K562 (cell line): ENCODE measurements around the gene NOLC1. TPM values are rescaled to one million over a fixed set of nuclear protein-coding genes. Genes with fewer than 3 reads are reported as not detected.

Source experiments
- ATAC-seq: fragments of 200-7000 bp; cut with Tn5 transposase; 3 replicates; pipeline ENCODE4 v1.9.1; 2020; ENCODE audit warnings: moderate library complexity
- BruUV-seq: library from RNA; stranded (reverse); fragments of 400-500 nt; replicated peaks from 2 replicates; lab custom pipeline; 2021; lab: Mats Ljungman, UMichigan
- CTCF ChIA-PET: fragments of 300-600 bp; formaldehyde crosslinking; extraction: SDS; loops from one replicate; lab custom pipeline; 2021; ENCODE audit warnings: low intra/inter-chr PET ratio; lab: Yijun Ruan, JAX
- POLR2A ChIA-PET: fragments of 300-600, 350-650 bp; sonication (Branson Sonifier 250); formaldehyde crosslinking; extraction: SDS; loops from one replicate; lab custom pipeline; 2021; ENCODE audit warnings: antibody characterized with exemption, inconsistent platforms; lab: Yijun Ruan, JAX
- DNase-seq, 4 experiments: peaks; one replicate each; pipeline versions ENCODE4 v3.0.0 to v3.0.0-alpha.2; 2011 to 2018; ENCODE audit warnings: low spot score in 3 of 4, mixed read lengths in 3 of 4; ENCODE audit errors: extremely low read depth in 1 of 4
- FAIRE-seq: peaks from 2 replicates; lab custom pipeline; 2011; peaks lifted over from hg19 to GRCh38; lab: Jason Lieb, UNC
- H2AFZ ChIP-seq: 2 replicates; pipeline ENCODE4 v1.6.0; 2011; ENCODE audit warnings: low read depth, low read length, control low read depth, inconsistent platforms
- H3K27ac ChIP-seq: fragments of 200-600 bp; 3 replicates; pipeline ENCODE4 v1.8.0; 2011; ENCODE audit warnings: low read depth, mild to moderate bottlenecking, control low read depth, inconsistent platforms, low read length, moderate library complexity, mixed read lengths; ENCODE audit errors: extremely low read depth
- H3K27me3 ChIP-seq, 2 experiments: fragments of 300-600 bp in 1 of 2; 2 replicates in 1 of 2; 3 replicates in 1 of 2; pipeline versions ENCODE4 v1.6.0 to v1.8.0; 2011; ENCODE audit warnings: inconsistent platforms in 2 of 2, low read length in 2 of 2, mild to moderate bottlenecking in 1 of 2, mixed read lengths in 1 of 2, moderate library complexity in 1 of 2; ENCODE audit not compliant: control insufficient read depth in 2 of 2, insufficient read depth in 2 of 2
- H3K36me3 ChIP-seq: fragments of 300-600 bp; 3 replicates; pipeline ENCODE4 v1.8.0; 2011; ENCODE audit warnings: mild to moderate bottlenecking, low read length, inconsistent platforms; ENCODE audit not compliant: control insufficient read depth, insufficient read depth
- H3K4me1 ChIP-seq, 2 experiments: fragments of 200-600 bp in 1 of 2; replicated peaks in 1 of 2; 2 replicates in 1 of 2; 3 replicates in 1 of 2; pipeline versions ENCODE4 v1.5.1 to v1.8.0; 2011; ENCODE audit warnings: inconsistent platforms in 2 of 2, low read length in 2 of 2, mild to moderate bottlenecking in 1 of 2, mixed read lengths in 1 of 2, moderate library complexity in 1 of 2; ENCODE audit not compliant: control insufficient read depth in 2 of 2, insufficient read depth in 2 of 2
- H3K4me2 ChIP-seq: 2 replicates; pipeline ENCODE4 v1.6.1; 2011; ENCODE audit warnings: low read length, control low read depth, inconsistent platforms, mixed read lengths; ENCODE audit not compliant: insufficient read depth
- H3K4me3 ChIP-seq: fragments of 200-600 bp; sonication (generic), shearing (Covaris generic); 2 replicates; pipeline ENCODE4 v1.5.1; 2016; ENCODE audit warnings: control low read depth, inconsistent platforms
- H3K79me2 ChIP-seq: fragments of 200-600 bp; 3 replicates; pipeline ENCODE4 v1.8.0; 2011; ENCODE audit warnings: low read length, inconsistent platforms; ENCODE audit not compliant: control insufficient read depth, insufficient read depth
- H3K9ac ChIP-seq, 2 experiments: 2 replicates each; pipeline versions ENCODE4 v1.6.0 to v1.6.1; 2011; ENCODE audit warnings: low read depth in 2 of 2, low read length in 2 of 2, control low read depth in 1 of 2, inconsistent platforms in 1 of 2, mild to moderate bottlenecking in 1 of 2, mixed read lengths in 1 of 2; ENCODE audit not compliant: insufficient read depth in 1 of 2
- H3K9me1 ChIP-seq: one replicate; pipeline ENCODE4 v1.6.0; 2011; ENCODE audit warnings: inconsistent platforms, mild to moderate bottlenecking, low read length, moderate library complexity; ENCODE audit not compliant: control insufficient read depth, insufficient read depth
- H3K9me3 ChIP-seq: replicated peaks from 2 replicates; pipeline ENCODE4 v1.5.1; 2011; ENCODE audit warnings: low read depth, low read length, inconsistent platforms; ENCODE audit not compliant: control insufficient read depth, insufficient read depth
- H4K20me1 ChIP-seq: replicated peaks from 2 replicates; pipeline ENCODE4 v1.6.1; 2011; ENCODE audit warnings: low read length, inconsistent platforms, mixed read lengths; ENCODE audit not compliant: control insufficient read depth, insufficient read depth
- AFF4 ChIP-seq: sonication (generic); formaldehyde crosslinking; IDR thresholded peaks from 2 replicates; pipeline ENCODE4 v1.8.0; 2023; ENCODE audit warnings: mild to moderate bottlenecking, missing genetic modification reagents
- EP400 ChIP-seq: fragments of 450-650 bp; IDR thresholded peaks from 2 replicates; pipeline ENCODE4 v1.6.1; 2017; ENCODE audit warnings: antibody characterized with exemption, mild to moderate bottlenecking, moderate library complexity
- FOXM1 ChIP-seq, 2 experiments: fragments of 450-650 bp in 1 of 2; sonication (generic) in 1 of 2; formaldehyde crosslinking in 1 of 2; IDR thresholded peaks; 2 replicates each; pipeline versions ENCODE4 v1.6.1 to v1.9.0; 2017 to 2022; ENCODE audit warnings: low read depth in 2 of 2, mild to moderate bottlenecking in 2 of 2, missing genetic modification reagents in 1 of 2, moderate library complexity in 1 of 2
- HNRNPK ChIP-seq: fragments of 200-400 bp; formaldehyde crosslinking; IDR thresholded peaks from one replicate; pipeline ENCODE4 v1.6.1; 2018; ENCODE audit warnings: mild to moderate bottlenecking, low read depth, low read length; ENCODE audit not compliant: poor library complexity, severe bottlenecking
- KLF16 ChIP-seq: IDR thresholded peaks from 2 replicates; pipeline ENCODE4 v1.6.1; 2016; ENCODE audit warnings: antibody characterized with exemption
- MECOM ChIP-seq: fragments of 250-450 bp; sonication (Bioruptor Pico); IDR thresholded peaks from 2 replicates; pipeline ENCODE4 v1.8.0; 2022; ENCODE audit warnings: inconsistent platforms
- MYNN ChIP-seq, 2 experiments: sonication (generic); formaldehyde crosslinking in 1 of 2; IDR thresholded peaks; 2 replicates each; pipeline versions ENCODE4 v1.5.0 to v1.6.1; 2016 to 2020; ENCODE audit warnings: antibody characterized with exemption in 1 of 2, missing genetic modification reagents in 1 of 2
- NCOA6 ChIP-seq: fragments of 450-650 bp; IDR thresholded peaks from 2 replicates; pipeline ENCODE4 v1.6.1; 2017; ENCODE audit warnings: mild to moderate bottlenecking
- NR2C2 ChIP-seq, 2 experiments: fragments of 200-800 bp in 1 of 2; sonication (Bioruptor generic) in 1 of 2; sonication (generic) in 1 of 2; formaldehyde crosslinking in 1 of 2; IDR thresholded peaks; 2 replicates each; pipeline versions ENCODE4 v1.6.1 to v1.8.0; 2016 to 2022; ENCODE audit warnings: mild to moderate bottlenecking in 1 of 2, missing compliant biosample characterization in 1 of 2, missing genetic modification characterization in 1 of 2, missing genetic modification reagents in 1 of 2
- PML ChIP-seq: IDR thresholded peaks from 2 replicates; pipeline ENCODE4 v1.6.1; 2012; ENCODE audit warnings: low read length, inconsistent platforms
- POLR3A ChIP-seq: IDR thresholded peaks from 2 replicates; pipeline ENCODE4 v1.6.1; 2011; ENCODE audit warnings: borderline replicate concordance, mild to moderate bottlenecking, moderate library complexity; ENCODE audit not compliant: insufficient read length, insufficient read depth; ENCODE audit errors: extremely low read depth
- SREBF1 ChIP-seq: fragments of 150-350 bp; IDR thresholded peaks from 2 replicates; pipeline ENCODE4 v1.6.1; 2014; ENCODE audit warnings: antibody characterized with exemption, low read depth, low read length, borderline replicate concordance
- ZFP30 ChIP-seq: fragments of 250-450 bp; sonication (Bioruptor Pico); IDR thresholded peaks from 2 replicates; pipeline ENCODE4 v1.8.0; 2022; ENCODE audit warnings: moderate library complexity, mild to moderate bottlenecking, inconsistent platforms, borderline replicate concordance
- ZNF3 ChIP-seq: fragments of 250-450 bp; sonication (Bioruptor Pico); IDR thresholded peaks from 2 replicates; pipeline ENCODE4 v1.5.0; 2021; ENCODE audit warnings: mild to moderate bottlenecking, moderate library complexity
- WGBS: fragments of 100-300 bp; shearing (Covaris generic); methylation state at CpG from one replicate; pipeline ENCODE4 v1.1.6; 2016; ENCODE audit warnings: low coverage, mixed read lengths; ENCODE audit not compliant: insufficient coverage; ENCODE audit errors: missing lambda C conversion rate; 5-methylcytosine and 5-hydroxymethylcytosine counted together
- in situ Hi-C: fragments of 300-500 bp; cut with MboI; formaldehyde crosslinking; loops from 4 replicates; pipeline ENCODE4 v1.15.0; 2018; ENCODE audit warnings: inconsistent platforms, mixed read lengths
- intact Hi-C: fragments of 100-400 bp; cut with micrococcal nuclease; formaldehyde crosslinking; loops from 2 replicates; pipeline ENCODE4 v1.14.2; 2022
- polyA plus RNA-seq, 8 experiments: library from polyadenylated mRNA; depleted of rRNA in 4 of 8; stranded (reverse) in 5 of 8; unstranded in 3 of 8; fragments of >200 nt; fragmentation: Nextera tagmentation in 2 of 8; fragmentation: Illumina TruSeq in 1 of 8; extraction: Ambion mirVana in 2 of 8; extraction: Trizol in 1 of 8; gene quantifications; 2 replicates each; pipeline versions ENCODE4 v1.2.1 to v1.2.3, GENCODE V29; 2011 to 2014; ENCODE audit warnings: inconsistent platforms in 1 of 8, missing spikeins in 1 of 8
- total RNA-seq, 7 experiments: library from RNA; depleted of rRNA in 6 of 7; stranded (reverse); fragments of >200 nt in 6 of 7; fragmentation: Illumina TruSeq in 2 of 7; extraction: Trizol in 2 of 7; gene quantifications; 2 replicates each; pipeline versions ENCODE4 v1.2.1 to v1.2.3, GENCODE V29; 2011 to 2021; ENCODE audit warnings: low replicate concordance in 1 of 7
- TF ChIP-seq, protein P1 (sequence below): fragments of 250-450 bp; sonication (Bioruptor Pico); IDR thresholded peaks from 2 replicates; pipeline ENCODE4 v1.4.0; 2020; ENCODE audit warnings: mild to moderate bottlenecking, moderate library complexity

The NOLC1 gene
- total and polyA plus RNA-seq, 9 of the 15 experiments (the other 6 are each of a cell fraction or from before 2014, with no cell fraction given): 102 to 310 (median 165) TPM

DNA sequence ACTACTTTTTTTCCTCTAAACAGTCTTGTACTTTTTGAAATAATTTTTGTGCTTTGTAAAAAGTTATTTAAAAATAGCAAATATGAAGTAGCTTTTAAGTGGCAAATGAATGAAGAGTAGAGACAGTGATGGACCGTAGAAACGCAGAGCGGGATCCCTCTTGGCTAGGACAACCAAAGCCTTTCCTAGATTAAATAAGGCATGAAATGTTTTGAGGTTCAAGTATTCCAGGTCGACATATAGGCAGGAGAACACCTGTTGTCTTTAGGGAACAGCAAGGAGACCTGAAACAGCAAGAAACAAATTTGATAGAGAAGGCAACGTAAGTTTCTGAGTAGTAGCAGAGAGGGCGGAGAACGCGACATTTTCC is 20.0 kb upstream of the NOLC1 start:
- ChIA-PET CTCF (interaction anchor here (0.8 kb wide), 1 partner anchor 215 kb away, joined by 3 read pairs; no protein-coding TSS in a partner anchor), POLR2A (interaction anchor here (0.6 to 2.5 kb wide), 5 partner anchors 9 to 538 kb away, joined by 3 to 16 read pairs (median 4); no protein-coding TSS in a partner anchor)
- no TSS peak for BruUV-seq
- Histone ChIP-seq H3K9ac (peak overlapping the region; percentile 94 to 99; a peak in 3 of 4 replicates), H3K9me1 (peaks cover 8% of the 10 kb centered on the region), H3K4me1 (peaks cover 22 to 24% of the 10 kb centered on the region in 2 experiments; a peak in 4 of 5 replicates), H2AFZ (peak overlapping the region; percentile 99), H3K4me3 (peak overlapping the region; percentile 96), H3K79me2 (peaks cover 48% of the 10 kb centered on the region), H3K36me3 (peaks cover 26% of the 10 kb centered on the region), H3K27ac (peak overlapping the region; percentile 91), H3K4me2 (peak overlapping the region; percentile 89), H4K20me1 (peaks cover 18% of the 10 kb centered on the region; the same call in 1 of the 2 replicates), H3K27me3 (no peaks in the 10 kb centered on the region), H3K9me3 (0 out of 2 replicates have a peak, but pooled peaks cover 2% of the 10 kb centered on the region)
- FAIRE-seq (no peak), ATAC-seq (no peak), DNase-seq (no peak)
- in situ Hi-C loops (no loop called here), intact Hi-C loops (loop anchor here (1.0 kb wide), 1 partner anchor 20 kb away; the partner anchor contains the start of gene NOLC1)
- 16% methylated on average over 8 of the region's 8 CpGs for WGBS
- no peak for TF ChIP-seq MECOM
- TF ChIP-seq POLR3A: no peak
- TF ChIP-seq EP400: no peak
- TF ChIP-seq PML: no peak
- TF ChIP-seq FOXM1 (IDR thresholded peaks at IDR 0.05; ENCODE audit: low read depth): no peak
- TF ChIP-seq FOXM1 (CRISPR knock-in tag; IDR thresholded peaks at IDR 0.05; ENCODE audit: low read depth): no peak
- no peak for TF ChIP-seq NR2C2 (CRISPR knock-in tag; IDR thresholded peaks at IDR 0.05)
- no peak for TF ChIP-seq NR2C2 (tag; IDR thresholded peaks at IDR 0.05)
- no peak for TF ChIP-seq ZNF3 (CRISPR knock-in tag)
- no peak for TF ChIP-seq HNRNPK
- peak; percentile 5; the same call in 1 of the 2 replicates for TF ChIP-seq AFF4 (CRISPR knock-in tag)
- TF ChIP-seq, protein P1, sequence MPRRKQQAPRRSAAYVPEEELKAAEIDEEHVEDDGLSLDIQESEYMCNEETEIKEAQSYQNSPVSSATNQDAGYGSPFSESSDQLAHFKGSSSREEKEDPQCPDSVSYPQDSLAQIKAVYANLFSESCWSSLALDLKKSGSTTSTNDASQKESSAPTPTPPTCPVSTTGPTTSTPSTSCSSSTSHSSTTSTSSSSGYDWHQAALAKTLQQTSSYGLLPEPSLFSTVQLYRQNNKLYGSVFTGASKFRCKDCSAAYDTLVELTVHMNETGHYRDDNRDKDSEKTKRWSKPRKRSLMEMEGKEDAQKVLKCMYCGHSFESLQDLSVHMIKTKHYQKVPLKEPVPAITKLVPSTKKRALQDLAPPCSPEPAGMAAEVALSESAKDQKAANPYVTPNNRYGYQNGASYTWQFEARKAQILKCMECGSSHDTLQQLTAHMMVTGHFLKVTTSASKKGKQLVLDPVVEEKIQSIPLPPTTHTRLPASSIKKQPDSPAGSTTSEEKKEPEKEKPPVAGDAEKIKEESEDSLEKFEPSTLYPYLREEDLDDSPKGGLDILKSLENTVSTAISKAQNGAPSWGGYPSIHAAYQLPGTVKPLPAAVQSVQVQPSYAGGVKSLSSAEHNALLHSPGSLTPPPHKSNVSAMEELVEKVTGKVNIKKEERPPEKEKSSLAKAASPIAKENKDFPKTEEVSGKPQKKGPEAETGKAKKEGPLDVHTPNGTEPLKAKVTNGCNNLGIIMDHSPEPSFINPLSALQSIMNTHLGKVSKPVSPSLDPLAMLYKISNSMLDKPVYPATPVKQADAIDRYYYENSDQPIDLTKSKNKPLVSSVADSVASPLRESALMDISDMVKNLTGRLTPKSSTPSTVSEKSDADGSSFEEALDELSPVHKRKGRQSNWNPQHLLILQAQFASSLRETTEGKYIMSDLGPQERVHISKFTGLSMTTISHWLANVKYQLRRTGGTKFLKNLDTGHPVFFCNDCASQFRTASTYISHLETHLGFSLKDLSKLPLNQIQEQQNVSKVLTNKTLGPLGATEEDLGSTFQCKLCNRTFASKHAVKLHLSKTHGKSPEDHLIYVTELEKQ (CRISPR knock-in tag): no peak
- no peak for TF ChIP-seq ZFP30 (CRISPR knock-in tag)
- no peak for TF ChIP-seq MYNN (IDR thresholded peaks at IDR 0.05)
- TF ChIP-seq MYNN (CRISPR knock-in tag; IDR thresholded peaks at IDR 0.05): no peak
- no peak for TF ChIP-seq NCOA6
- TF ChIP-seq KLF16: no peak
- no peak for TF ChIP-seq SREBF1
